HepG2 (cell line): Measurements from ENCODE around the gene PLXNA3. TPM values are rescaled to one million over a fixed set of nuclear protein-coding genes. Genes with fewer than 3 reads are reported as not detected.
"Not testable (repeated sequence)": the region's sequence is repeated elsewhere in the genome, so short reads cannot be mapped to it uniquely, and the experiment has no call there.

Experiments
- ATAC-seq: fragments of 200-7000 bp; cut with Tn5 transposase; 3 replicates; pipeline ENCODE4 v1.9.1; 2020; ENCODE audit warnings: mild to moderate bottlenecking, moderate library complexity
- BruUV-seq: library from RNA; stranded (reverse); fragments of 400-500 nt; replicated peaks from 2 replicates; lab custom pipeline; 2021; lab: Mats Ljungman, UMichigan
- CTCF ChIA-PET: fragments of 300-600 bp; formaldehyde crosslinking; extraction: SDS; loops from one replicate; lab custom pipeline; 2021; ENCODE audit warnings: low total read pairs, inconsistent platforms, low intra/inter-chr PET ratio; lab: Yijun Ruan, JAX
- POLR2A ChIA-PET: fragments of 350-600 bp; sonication (Branson Sonifier 250); formaldehyde crosslinking; loops from one replicate; lab custom pipeline; 2020; ENCODE audit warnings: antibody characterized with exemption, inconsistent platforms; lab: Yijun Ruan, JAX
- DNase-seq: peaks from one replicate; pipeline ENCODE4 v3.0.0-alpha.2; 2015; ENCODE audit warnings: low spot score
- FAIRE-seq: peaks from 3 replicates; lab custom pipeline; 2011; peaks lifted over from hg19 to GRCh38; lab: Jason Lieb, UNC
- H2AFZ ChIP-seq: one replicate; pipeline ENCODE4 v1.6.1; 2011; ENCODE audit warnings: low read length, inconsistent platforms
- H3K27ac ChIP-seq: fragments of 300-600 bp; 3 replicates; pipeline ENCODE4 v1.8.0; 2011; ENCODE audit warnings: mixed run types, mild to moderate bottlenecking, mixed read lengths, low read length, inconsistent platforms; ENCODE audit not compliant: insufficient read depth; ENCODE audit errors: extremely low read length
- H3K27me3 ChIP-seq, 2 experiments: fragments of 200-600 bp in 1 of 2; 2 replicates in 1 of 2; 3 replicates in 1 of 2; pipeline versions ENCODE4 v1.6.0 to v1.8.0; 2011; ENCODE audit warnings: low read length in 2 of 2, mild to moderate bottlenecking in 2 of 2, moderate library complexity in 2 of 2, inconsistent platforms in 1 of 2; ENCODE audit not compliant: insufficient read depth in 2 of 2, control insufficient read depth in 1 of 2
- H3K36me3 ChIP-seq, 2 experiments: fragments of 200-600 bp in 1 of 2; replicated peaks in 1 of 2; 2 replicates in 1 of 2; 3 replicates in 1 of 2; pipeline versions ENCODE4 v1.5.1 to v1.8.0; 2011; ENCODE audit warnings: low read length in 2 of 2, inconsistent platforms in 1 of 2; ENCODE audit not compliant: insufficient read depth in 2 of 2, control insufficient read depth in 1 of 2
- H3K4me1 ChIP-seq: 2 replicates; pipeline ENCODE4 v1.5.1; 2012; ENCODE audit warnings: low read length, inconsistent platforms; ENCODE audit not compliant: insufficient read depth
- H3K4me2 ChIP-seq: 2 replicates; pipeline ENCODE4 v1.6.0; 2011; ENCODE audit warnings: low read depth, low read length, inconsistent platforms
- H3K4me3 ChIP-seq, 3 experiments: fragments of 200-600 bp in 1 of 3; sonication (generic), shearing (Covaris generic) in 1 of 3; replicated peaks in 1 of 3; 2 replicates each; pipeline ENCODE4 v1.5.1; 2011 to 2016; ENCODE audit warnings: low read length in 3 of 3, inconsistent platforms in 2 of 3, low read depth in 2 of 3, mild to moderate bottlenecking in 2 of 3, control low read depth in 1 of 3, mixed read lengths in 1 of 3; ENCODE audit not compliant: insufficient read depth in 1 of 3
- H3K79me2 ChIP-seq: one replicate; pipeline ENCODE4 v1.6.1; 2011; ENCODE audit warnings: low read length, inconsistent platforms; ENCODE audit not compliant: insufficient read depth
- H3K9ac ChIP-seq: 2 replicates; pipeline ENCODE4 v1.6.0; 2011; ENCODE audit warnings: mild to moderate bottlenecking, low read depth, low read length, inconsistent platforms; ENCODE audit not compliant: insufficient read depth
- H3K9me3 ChIP-seq: 2 replicates; pipeline ENCODE4 v1.5.1; 2012; ENCODE audit warnings: mild to moderate bottlenecking, low read length
- H4K20me1 ChIP-seq: 2 replicates; pipeline ENCODE4 v1.6.0; 2011; ENCODE audit warnings: inconsistent platforms, mild to moderate bottlenecking, low read length, moderate library complexity; ENCODE audit not compliant: insufficient read depth
- RARG ChIP-seq: sonication (generic); formaldehyde crosslinking; IDR thresholded peaks from 2 replicates; pipeline ENCODE4 v1.4.0; 2020; ENCODE audit warnings: low read depth, mild to moderate bottlenecking, missing genetic modification reagents
- REL ChIP-seq: sonication (generic); formaldehyde crosslinking; conservative IDR thresholded peaks from 2 replicates; pipeline ENCODE4 v1.8.0; 2022; ENCODE audit warnings: mild to moderate bottlenecking, missing genetic modification reagents, moderate library complexity
- ZNF878 ChIP-seq: sonication (generic); formaldehyde crosslinking; IDR thresholded peaks from 2 replicates; pipeline ENCODE4 v1.8.1; 2023; ENCODE audit warnings: mild to moderate bottlenecking, missing genetic modification reagents, moderate library complexity
- WGBS: methylation state at CpG from one replicate; pipeline ENCODE4 v1.1.6; 2017; ENCODE audit warnings: low lambda C conversion rate; 5-methylcytosine and 5-hydroxymethylcytosine counted together
- in situ Hi-C: cut with HindIII; loops from 2 replicates; pipeline ENCODE4 v1.10.0; 2017; ENCODE audit warnings: low pct_unique_long_range_greater_than_20kb; ENCODE audit not compliant: extremely low pct_ligation_motif_present
- intact Hi-C: fragments of 100-400 bp; cut with micrococcal nuclease; formaldehyde crosslinking; loops from one replicate; pipeline ENCODE4 v1.10.0; 2022; ENCODE audit not compliant: unreplicated experiment
- polyA plus RNA-seq, 8 experiments: library from polyadenylated mRNA; depleted of rRNA in 3 of 8; stranded (reverse) in 7 of 8; unstranded in 1 of 8; fragments of >200 nt; fragmentation: Illumina TruSeq in 4 of 8; extraction: Trizol in 4 of 8; gene quantifications; 2 replicates each; pipeline versions ENCODE4 v1.2.1 to v1.2.3, GENCODE V29; 2011 to 2016; ENCODE audit warnings: low read depth in 4 of 8, missing spikeins in 1 of 8, mixed read lengths in 1 of 8; ENCODE audit not compliant: insufficient read depth in 1 of 8
- total RNA-seq, 5 experiments: library from RNA; depleted of rRNA; stranded (reverse); fragments of >200 nt; fragmentation: Illumina TruSeq; extraction: Trizol; gene quantifications; 2 replicates each; pipeline ENCODE4 v1.2.3, GENCODE V29; 2016; ENCODE audit warnings: low read depth in 1 of 5
- TF ChIP-seq, protein P1 (sequence below): IDR thresholded peaks from 2 replicates; pipeline ENCODE4 v1.6.1; 2016

The PLXNA3 gene
- total and polyA plus RNA-seq, 2 of the 13 experiments (the other 11 are each of a cell fraction or from before 2014, with no cell fraction given), result 5.8 to 20.6 TPM

DNA sequence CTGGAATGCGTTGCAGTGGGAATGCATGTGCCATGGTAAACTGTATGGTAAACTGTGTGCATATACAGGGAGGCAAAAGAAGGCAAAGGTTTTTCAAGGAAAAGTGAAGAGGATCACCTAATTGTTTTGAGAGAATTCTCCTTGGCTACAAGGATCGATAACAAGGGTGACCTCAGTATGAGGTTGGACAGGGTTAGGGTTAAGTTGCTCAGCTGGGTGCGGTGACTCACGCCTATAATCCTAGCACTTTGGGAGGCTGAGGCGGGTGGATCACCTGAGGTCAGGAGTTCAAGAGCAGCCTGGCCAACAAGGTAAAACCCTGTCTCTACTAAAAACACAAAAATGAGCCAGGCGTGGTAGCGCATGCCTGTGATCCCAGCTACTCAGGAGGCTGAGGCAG, 43.3 kb downstream of the PLXNA3 start:
- H3K4me2 ChIP-seq, H3K27me3 ChIP-seq, intact Hi-C loops, CTCF ChIA-PET, H3K9me3 ChIP-seq, ATAC-seq, H4K20me1 ChIP-seq, DNase-seq, H2AFZ ChIP-seq, H3K9ac ChIP-seq, H3K4me3 ChIP-seq, H3K4me1 ChIP-seq, in situ Hi-C loops, BruUV-seq, H3K36me3 ChIP-seq, FAIRE-seq, H3K27ac ChIP-seq, H3K79me2 ChIP-seq: not testable (repeated sequence)
- WGBS, result 39% methylated on average over 7 of the region's 7 CpGs
- POLR2A ChIA-PET, result interaction anchor here (0.9 to 1.1 kb wide), 2 partner anchors 11 kb away, joined by 3 to 4 read pairs; partner anchors contain the start of gene SLC10A3

DNA sequence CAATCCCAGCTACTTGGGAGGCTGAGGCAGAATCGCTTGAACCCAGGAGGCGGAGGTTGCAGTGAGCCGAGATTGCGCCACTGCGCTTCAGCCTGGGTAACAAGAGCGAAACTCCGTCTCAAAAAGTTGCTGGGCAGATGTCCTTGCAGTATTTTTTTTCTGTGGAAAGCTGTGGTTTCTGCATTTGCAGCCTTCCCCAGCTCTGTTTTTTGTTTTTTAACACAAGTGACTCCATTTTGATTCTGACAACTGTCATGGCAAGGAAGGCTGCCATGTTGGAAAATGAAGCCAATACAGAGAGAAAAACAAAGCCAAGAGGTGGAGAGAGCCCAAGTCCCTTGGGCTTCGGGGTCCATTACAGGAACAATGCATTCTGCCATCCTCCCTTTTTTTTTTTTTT, 44.0 kb downstream of the PLXNA3 start:
- ChIA-PET POLR2A (interaction anchor here (0.9 kb wide), 1 partner anchor 12 kb away, joined by 3 read pairs; the partner anchor contains the start of gene SLC10A3), CTCF (no interaction called here)
- H3K4me1 ChIP-seq, result 0 out of 2 replicates have a peak, but pooled peaks cover 6% of the 10 kb centered on the region
- no peaks in the 10 kb centered on the region for H3K27me3 ChIP-seq
- ATAC-seq (no peak), FAIRE-seq (no peak), DNase-seq (no peak)
- H3K9me3 ChIP-seq, result no peaks in the 10 kb centered on the region
- intact Hi-C loops, result no loop called here
- H2AFZ ChIP-seq, result no peak overlapping the region
- H3K79me2 ChIP-seq, result no peaks in the 10 kb centered on the region
- no TSS peak for BruUV-seq
- no peak overlapping the region for H3K4me3 ChIP-seq
- H4K20me1 ChIP-seq, result no peaks in the 10 kb centered on the region
- H3K36me3 ChIP-seq, result no peaks in the 10 kb centered on the region
- 90% methylated on average over 5 of the region's 8 CpGs for WGBS
- H3K9ac ChIP-seq, result no peak overlapping the region
- no peak overlapping the region for H3K27ac ChIP-seq
- no peak overlapping the region for H3K4me2 ChIP-seq
- in situ Hi-C loops, result no loop called here
- TF ChIP-seq, protein P1, sequence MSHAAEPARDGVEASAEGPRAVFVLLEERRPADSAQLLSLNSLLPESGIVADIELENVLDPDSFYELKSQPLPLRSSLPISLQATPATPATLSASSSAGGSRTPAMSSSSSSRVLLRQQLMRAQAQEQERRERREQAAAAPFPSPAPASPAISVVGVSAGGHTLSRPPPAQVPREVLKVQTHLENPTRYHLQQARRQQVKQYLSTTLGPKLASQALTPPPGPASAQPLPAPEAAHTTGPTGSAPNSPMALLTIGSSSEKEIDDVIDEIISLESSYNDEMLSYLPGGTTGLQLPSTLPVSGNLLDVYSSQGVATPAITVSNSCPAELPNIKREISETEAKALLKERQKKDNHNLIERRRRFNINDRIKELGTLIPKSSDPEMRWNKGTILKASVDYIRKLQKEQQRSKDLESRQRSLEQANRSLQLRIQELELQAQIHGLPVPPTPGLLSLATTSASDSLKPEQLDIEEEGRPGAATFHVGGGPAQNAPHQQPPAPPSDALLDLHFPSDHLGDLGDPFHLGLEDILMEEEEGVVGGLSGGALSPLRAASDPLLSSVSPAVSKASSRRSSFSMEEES (CRISPR knock-in tag), result no peak
- TF ChIP-seq RARG (CRISPR knock-in tag) (no peak), ZNF878 (CRISPR knock-in tag) (no peak), REL (CRISPR knock-in tag) (no peak)
- TF ChIP-seq, all 625 proteins: peak for 0
